CD4-positive, alpha-beta memory T cell (primary cell): ENCODE data around the gene ZBP1. TPM values are rescaled to one million over a fixed set of nuclear protein-coding genes. Genes with fewer than 3 reads are reported as not detected.

ENCODE experiments used
- CTCF ChIA-PET: fragments of 350-600 bp; sonication (Branson Sonifier 250); formaldehyde crosslinking; loops from one replicate; lab custom pipeline; 2021; ENCODE audit warnings: inconsistent platforms; ENCODE audit not compliant: partially characterized antibody; lab: Charles Lee
- POLR2A ChIA-PET: fragments of 350-600 bp; sonication (Branson Sonifier 250); formaldehyde crosslinking; loops from one replicate; lab custom pipeline; 2021; ENCODE audit not compliant: partially characterized antibody; lab: Charles Lee
- DNase-seq, 5 donors: peaks; one replicate each; pipeline versions ENCODE4 v3.0.0 to v3.0.0-alpha.2; 2020 to 2022; ENCODE audit warnings: mixed read lengths in 1 of 5
- H3K27ac ChIP-seq: one replicate; pipeline ENCODE4 v1.7.0; 2013; ENCODE audit warnings: low read depth, low read length
- H3K27me3 ChIP-seq: 2 replicates; pipeline ENCODE4 v1.7.0; 2013; ENCODE audit warnings: mild to moderate bottlenecking, low read length, moderate library complexity; ENCODE audit not compliant: insufficient read depth
- H3K36me3 ChIP-seq: 2 replicates; pipeline ENCODE4 v1.7.0; 2013; ENCODE audit warnings: mild to moderate bottlenecking, low read length, moderate library complexity; ENCODE audit not compliant: insufficient read depth
- H3K4me1 ChIP-seq: 2 replicates; pipeline ENCODE4 v1.7.0; 2013; ENCODE audit warnings: mild to moderate bottlenecking, low read length, moderate library complexity; ENCODE audit not compliant: insufficient read depth
- H3K4me3 ChIP-seq, 2 donors: one replicate each; pipeline ENCODE4 v1.7.0; 2013; ENCODE audit warnings: low read length in 2 of 2, mild to moderate bottlenecking in 1 of 2
- H3K9me3 ChIP-seq, 2 donors: one replicate each; pipeline ENCODE4 v1.7.0; 2013; ENCODE audit warnings: low read length in 2 of 2, control low read depth in 1 of 2; ENCODE audit not compliant: control insufficient read depth in 1 of 2
- H3K27ac Mint-ChIP-seq, 7 donors: one replicate each; pipeline ENCODE4 v1.8.0; 2020 to 2021; ENCODE audit warnings: mixed read lengths in 7 of 7, mild to moderate bottlenecking in 6 of 7, inconsistent platforms in 3 of 7, moderate library complexity in 3 of 7
- H3K27me3 Mint-ChIP-seq, 2 donors: one replicate each; pipeline ENCODE4 v1.8.0; 2020 to 2021; ENCODE audit warnings: mixed read lengths in 2 of 2
- H3K36me3 Mint-ChIP-seq, 2 donors: one replicate each; pipeline ENCODE4 v1.8.0; 2020 to 2021; ENCODE audit warnings: mixed read lengths in 2 of 2, inconsistent platforms in 1 of 2, mild to moderate bottlenecking in 1 of 2
- H3K4me1 Mint-ChIP-seq, 4 donors: one replicate each; pipeline ENCODE4 v1.8.0; 2020 to 2021; ENCODE audit warnings: mixed read lengths in 4 of 4, mild to moderate bottlenecking in 1 of 4
- H3K4me3 Mint-ChIP-seq, 8 donors: one replicate each; pipeline ENCODE4 v1.8.0; 2020 to 2021; ENCODE audit warnings: mixed read lengths in 8 of 8, mild to moderate bottlenecking in 7 of 8, moderate library complexity in 6 of 8, inconsistent platforms in 3 of 8
- H3K9me3 Mint-ChIP-seq, 8 donors: one replicate each; pipeline ENCODE4 v1.8.0; 2020 to 2021; ENCODE audit warnings: mixed read lengths in 8 of 8, mild to moderate bottlenecking in 5 of 8, inconsistent platforms in 3 of 8, moderate library complexity in 1 of 8
- intact Hi-C: fragments of 100-400 bp; cut with micrococcal nuclease; formaldehyde crosslinking; loops from one replicate; pipeline ENCODE4 v1.15.1; 2023
- polyA plus RNA-seq, 2 donors: library from polyadenylated mRNA; unstranded; fragments of 300-500 nt; fragmentation: Illumina TruSeq; gene quantifications; one replicate each; pipeline ENCODE4 v1.2.3, GENCODE V29; 2021
- total RNA-seq, 2 experiments: library from RNA; stranded (reverse); gene quantifications; one replicate each; pipeline ENCODE4 v1.2.3, GENCODE V29; 2021

The ZBP1 gene
- total and polyA plus RNA-seq, 4 experiments from 2014 or later = 11.7 to 25.2 (median 19.8) TPM

DNA sequence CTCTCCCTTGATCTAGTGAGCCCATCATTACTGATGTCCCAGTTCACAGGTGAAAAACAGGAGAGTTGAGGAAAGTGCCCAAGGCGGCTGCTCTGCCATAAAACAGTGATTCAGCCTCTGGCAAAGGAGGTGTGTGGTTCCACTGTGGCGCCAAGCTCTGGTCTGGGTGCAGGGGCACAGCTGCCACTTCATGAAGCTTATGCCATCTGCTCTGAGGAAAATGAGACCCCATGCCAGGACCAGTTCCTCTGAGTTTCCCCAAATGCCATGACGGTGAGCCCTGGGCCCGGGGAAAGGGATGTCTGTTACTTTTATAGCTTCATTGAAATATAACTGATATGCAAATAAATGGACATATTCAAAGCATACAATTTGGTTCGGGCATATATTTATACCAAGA is 33.7 kb upstream of the ZBP1 start:
- Mint-ChIP-seq H3K4me3 (no peak overlapping the region), H3K4me1 (peaks cover 13 to 28% (median 19%) of the 10 kb centered on the region in 4 donors), H3K27ac (no peak overlapping the region), H3K36me3 (no peaks in the 10 kb centered on the region), H3K9me3 (no peaks in the 10 kb centered on the region), H3K27me3 (peaks cover 0 to 3% of the 10 kb centered on the region in 2 donors)
- DNase-seq = no peak
- ChIA-PET CTCF (interaction anchor here (0.8 to 4.6 kb wide), 14 partner anchors 13 to 525 kb away, joined by 3 to 42 read pairs (median 6); partner anchors contain the start of gene ZBP1), POLR2A (interaction anchor here (1.2 kb wide), 2 partner anchors 26 to 34 kb away, joined by 4 to 9 read pairs; partner anchors contain the start of gene ZBP1)
- H3K36me3 ChIP-seq = no peaks in the 10 kb centered on the region
- H3K27ac ChIP-seq = no peak overlapping the region
- H3K27me3 ChIP-seq = no peaks in the 10 kb centered on the region
- H3K4me3 ChIP-seq = no peak overlapping the region
- H3K9me3 ChIP-seq = no peaks in the 10 kb centered on the region
- intact Hi-C loops = loop anchor here (1.0 to 2.0 kb wide), 3 partner anchors 31 to 555 kb away; no protein-coding TSS in a partner anchor
- peaks cover 17% of the 10 kb centered on the region for H3K4me1 ChIP-seq

DNA sequence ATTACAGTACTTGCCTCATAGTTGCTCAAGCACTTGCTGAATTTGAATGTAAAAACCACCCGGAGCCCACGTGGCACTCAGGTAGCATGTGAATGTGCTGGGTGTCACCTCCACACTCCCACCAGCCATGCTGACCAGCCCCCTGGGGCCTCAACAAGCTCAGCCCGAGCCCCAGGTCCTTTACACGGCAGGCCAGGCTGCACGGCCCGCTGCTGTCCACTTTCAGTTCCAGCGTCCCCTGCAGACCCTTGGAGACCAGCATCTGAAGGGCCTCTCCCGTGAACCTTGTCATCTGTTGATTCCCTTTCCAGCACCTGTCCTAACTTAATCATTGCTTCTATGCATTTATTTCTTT is 33.3 kb upstream of the ZBP1 start:
- Histone ChIP-seq H3K4me1 (peaks cover 15% of the 10 kb centered on the region), H3K9me3 (no peaks in the 10 kb centered on the region), H3K27me3 (no peaks in the 10 kb centered on the region), H3K27ac (no peak overlapping the region), H3K4me3 (no peak overlapping the region), H3K36me3 (no peaks in the 10 kb centered on the region)
- H3K4me3 Mint-ChIP-seq = no peak overlapping the region
- ChIA-PET CTCF (interaction anchor here (0.8 to 4.6 kb wide), 13 partner anchors 12 to 526 kb away, joined by 3 to 42 read pairs (median 8); partner anchors contain the start of gene ZBP1), POLR2A (interaction anchor here (1.2 to 1.6 kb wide), 3 partner anchors 24 to 34 kb away, joined by 4 to 9 read pairs (median 5); partner anchors contain the start of gene ZBP1)
- no peaks in the 10 kb centered on the region for H3K9me3 Mint-ChIP-seq
- intact Hi-C loops = no loop called here
- H3K27ac Mint-ChIP-seq = no peak overlapping the region
- peaks cover 13 to 24% (median 18%) of the 10 kb centered on the region in 4 donors for H3K4me1 Mint-ChIP-seq
- H3K27me3 Mint-ChIP-seq = peaks cover 0 to 3% of the 10 kb centered on the region in 2 donors
- DNase-seq = no peak
- no peaks in the 10 kb centered on the region for H3K36me3 Mint-ChIP-seq

DNA sequence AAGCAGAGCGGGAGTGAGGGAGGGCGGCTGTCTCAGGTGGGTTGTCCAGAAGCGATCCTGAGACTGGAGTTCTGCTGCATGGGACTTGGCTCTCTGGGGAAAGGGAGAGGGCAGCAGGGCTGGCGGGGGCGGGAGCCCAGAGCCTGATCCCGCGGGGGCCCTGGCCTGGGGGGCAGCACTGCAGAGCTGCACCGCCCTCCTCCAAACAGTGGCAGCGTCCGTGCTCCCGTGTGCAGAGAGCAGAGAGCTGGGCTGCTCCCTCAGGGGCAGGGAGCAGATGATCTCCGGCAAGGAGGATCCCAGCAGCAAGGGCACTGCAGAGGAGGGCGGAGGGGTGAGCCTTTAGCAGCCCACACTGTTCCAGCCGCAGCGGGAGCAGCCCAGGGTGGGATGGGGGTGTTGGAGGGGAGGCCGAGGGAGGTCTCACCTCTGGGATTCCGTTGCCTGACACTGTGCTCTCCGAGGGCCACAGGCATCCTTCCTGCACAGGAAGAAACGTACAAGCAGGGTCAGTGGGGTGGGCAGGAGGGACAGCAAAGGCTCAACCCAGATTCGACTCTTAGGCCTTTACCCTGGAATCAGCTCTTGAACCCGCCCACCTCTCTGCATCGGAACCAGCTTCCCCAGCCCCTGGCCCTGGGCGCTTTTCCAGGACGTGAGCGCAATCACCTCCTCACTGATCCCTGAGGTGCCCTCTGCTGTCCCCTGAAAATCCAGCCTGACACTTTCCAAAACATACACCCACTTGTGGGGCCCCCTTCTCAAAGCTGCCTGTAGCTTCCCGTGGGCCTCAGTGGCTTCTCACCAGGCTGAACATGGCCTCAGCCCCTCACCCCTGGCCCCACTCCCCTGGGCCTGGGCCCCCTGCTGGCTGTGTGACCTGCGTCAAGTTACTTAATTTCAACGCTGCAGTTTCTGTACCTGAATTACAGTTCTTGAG is 32.6 kb upstream of the ZBP1 start:
- Mint-ChIP-seq H3K36me3 (no peaks in the 10 kb centered on the region), H3K27ac (no peak overlapping the region), H3K9me3 (no peaks in the 10 kb centered on the region), H3K4me1 (peaks cover 7 to 18% (median 12%) of the 10 kb centered on the region in 4 donors), H3K27me3 (peaks cover 0 to 3% of the 10 kb centered on the region in 2 donors), H3K4me3 (no peak overlapping the region)
- Histone ChIP-seq H3K4me1 (peaks cover 9% of the 10 kb centered on the region), H3K27me3 (no peaks in the 10 kb centered on the region), H3K4me3 (no peak overlapping the region), H3K9me3 (no peaks in the 10 kb centered on the region), H3K27ac (no peak overlapping the region), H3K36me3 (no peaks in the 10 kb centered on the region)
- CTCF ChIA-PET = interaction anchor here (1.1 to 4.6 kb wide), 9 partner anchors 24 to 526 kb away, joined by 3 to 42 read pairs (median 18); partner anchors contain the start of gene ZBP1
- POLR2A ChIA-PET = interaction anchor here (1.6 kb wide), 1 partner anchor 23 kb away, joined by 5 read pairs; no protein-coding TSS in a partner anchor
- no peak for DNase-seq
- intact Hi-C loops = no loop called here

DNA sequence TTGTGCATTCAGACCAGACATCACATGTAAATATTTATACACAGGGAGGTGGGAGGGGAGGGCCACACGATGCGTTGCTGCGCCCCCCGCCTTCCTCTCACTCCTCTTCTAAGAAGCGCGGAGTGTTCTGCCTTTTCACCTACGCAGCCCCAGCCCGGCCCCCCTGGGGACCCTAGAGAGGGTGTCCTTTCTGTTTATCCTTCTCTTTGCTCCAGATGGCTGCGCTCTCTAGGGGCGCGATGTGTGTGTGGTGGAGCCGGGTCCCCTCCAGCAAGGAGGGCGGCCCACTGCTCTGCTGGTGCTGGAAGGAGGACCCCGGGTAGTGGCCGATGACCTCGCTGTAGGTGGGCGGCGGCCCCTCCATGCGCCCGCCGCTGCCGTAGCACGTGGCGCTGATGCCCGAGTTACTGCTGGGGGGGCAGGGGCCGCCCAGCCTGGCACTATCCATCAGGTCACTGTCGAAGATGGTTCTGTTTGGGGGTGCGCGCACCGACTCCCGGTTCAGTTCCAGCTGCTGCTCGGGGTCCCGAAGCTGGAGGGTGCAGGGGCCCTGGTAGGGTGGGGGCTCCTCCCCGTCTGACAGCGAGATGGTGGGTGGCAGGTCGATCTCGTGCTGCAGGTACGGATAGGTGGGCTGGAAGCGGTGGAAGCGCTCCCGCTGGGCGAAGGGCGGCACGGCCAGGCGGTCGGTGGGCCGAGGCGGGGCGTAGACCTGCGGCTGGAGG is 31.8 kb upstream of the ZBP1 start:
- intact Hi-C loops = no loop called here
- no peak for DNase-seq
- Mint-ChIP-seq H3K4me3 (no peak overlapping the region), H3K27me3 (peaks cover 0 to 3% of the 10 kb centered on the region in 2 donors), H3K9me3 (no peaks in the 10 kb centered on the region), H3K4me1 (peaks cover 5 to 10% (median 6%) of the 10 kb centered on the region in 4 donors), H3K27ac (no peak overlapping the region), H3K36me3 (no peaks in the 10 kb centered on the region)
- H3K27me3 ChIP-seq = no peaks in the 10 kb centered on the region
- ChIA-PET POLR2A (interaction anchor here (1.6 kb wide), 1 partner anchor 22 kb away, joined by 5 read pairs; no protein-coding TSS in a partner anchor), CTCF (interaction anchor here (0.7 to 3.6 kb wide), 4 partner anchors 29 to 556 kb away, joined by 4 to 18 read pairs (median 6); no protein-coding TSS in a partner anchor)
- no peak overlapping the region for H3K27ac ChIP-seq
- peaks cover under 1% of the 10 kb centered on the region for H3K4me1 ChIP-seq
- H3K36me3 ChIP-seq = no peaks in the 10 kb centered on the region
- H3K4me3 ChIP-seq = no peak overlapping the region
- H3K9me3 ChIP-seq = no peaks in the 10 kb centered on the region

DNA sequence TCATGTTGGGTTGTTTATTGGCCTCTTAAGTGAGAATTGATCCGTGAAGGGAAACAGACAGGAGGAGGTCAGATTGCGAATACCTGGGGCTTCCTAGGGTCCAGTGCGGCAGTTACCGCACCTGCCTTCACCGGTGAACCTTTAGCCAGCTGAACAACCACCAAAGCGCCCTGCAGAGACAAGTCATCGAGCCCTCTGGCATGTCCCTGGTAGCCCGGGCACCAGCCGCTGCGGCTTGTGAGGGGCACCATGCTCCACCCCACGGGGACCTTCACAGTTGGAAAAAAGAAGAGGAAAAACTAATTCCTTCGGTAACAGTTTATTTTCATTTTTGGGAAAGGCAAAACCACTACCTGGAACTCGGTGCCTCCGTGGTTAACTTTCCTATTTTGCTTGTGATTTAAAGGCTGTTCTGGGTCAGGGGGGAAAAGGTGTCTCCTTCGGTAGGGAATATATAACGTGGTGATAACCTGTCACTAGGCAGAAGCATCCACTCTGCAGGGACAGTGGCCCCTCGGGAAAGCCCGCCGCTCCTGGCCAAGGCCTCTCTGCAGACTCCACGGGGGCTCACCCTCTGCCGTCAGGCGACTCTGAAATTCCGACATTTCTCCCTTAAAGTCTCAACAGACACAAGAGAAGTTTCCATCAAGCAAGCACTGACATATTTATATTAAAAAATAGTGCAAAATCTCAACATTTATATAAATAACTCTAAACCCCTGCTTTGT is 30.7 kb upstream of the ZBP1 start:
- Mint-ChIP-seq H3K4me3 (no peak overlapping the region), H3K36me3 (peaks cover under 1 to 3% of the 10 kb centered on the region in 2 donors), H3K9me3 (peaks cover 0 to 5% (median 2%) of the 10 kb centered on the region in 8 donors), H3K27me3 (peaks cover 0 to 6% of the 10 kb centered on the region in 2 donors), H3K27ac (no peak overlapping the region), H3K4me1 (peaks cover 5 to 9% (median 5%) of the 10 kb centered on the region in 4 donors)
- Histone ChIP-seq H3K27me3 (no peaks in the 10 kb centered on the region), H3K27ac (no peak overlapping the region), H3K36me3 (no peaks in the 10 kb centered on the region), H3K4me1 (no peaks in the 10 kb centered on the region), H3K4me3 (no peak overlapping the region), H3K9me3 (no peaks in the 10 kb centered on the region)
- CTCF ChIA-PET = interaction anchor here (0.7 to 1.0 kb wide), 3 partner anchors 28 to 557 kb away, joined by 4 to 7 read pairs (median 5); no protein-coding TSS in a partner anchor
- intact Hi-C loops = no loop called here
- POLR2A ChIA-PET = interaction anchor here (1.6 kb wide), 1 partner anchor 31 kb away, joined by 4 read pairs; the partner anchor contains the start of gene ZBP1
- DNase-seq = no peak

DNA sequence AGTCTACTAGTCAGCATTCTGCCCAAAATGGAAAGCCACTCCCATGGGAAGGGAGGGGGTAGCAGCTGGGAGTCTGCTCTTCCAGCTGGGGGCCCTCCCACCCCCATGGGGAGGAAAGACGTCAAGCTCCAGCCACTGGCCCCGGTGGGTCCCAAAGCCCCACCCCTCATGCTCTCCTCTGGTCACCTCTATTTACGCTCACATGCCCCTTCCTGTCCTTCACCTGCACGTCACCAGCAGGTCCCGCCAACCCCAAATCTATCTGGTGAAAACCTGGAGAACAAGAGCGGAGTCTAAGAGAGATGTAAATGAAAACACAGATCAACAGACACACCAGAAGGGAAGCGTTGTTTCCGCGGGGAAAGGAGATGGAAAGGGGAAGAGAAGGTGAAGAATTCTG is 30.0 kb upstream of the ZBP1 start:
- ChIA-PET POLR2A (interaction anchor here (0.9 to 1.6 kb wide), 2 partner anchors 28 to 31 kb away, joined by 3 to 4 read pairs; partner anchors contain the start of gene ZBP1), CTCF (no interaction called here)
- H3K27me3 ChIP-seq = no peaks in the 10 kb centered on the region
- Mint-ChIP-seq H3K36me3 (peaks cover 2 to 5% of the 10 kb centered on the region in 2 donors), H3K4me3 (peak overlapping the region in 1 of 8 donors; percentile 0), H3K4me1 (peaks cover 5 to 9% (median 5%) of the 10 kb centered on the region in 4 donors), H3K27me3 (peaks cover 0 to 6% of the 10 kb centered on the region in 2 donors), H3K9me3 (peaks cover 0 to 11% (median 4%) of the 10 kb centered on the region in 8 donors), H3K27ac (no peak overlapping the region)
- no peak overlapping the region for H3K4me3 ChIP-seq
- H3K36me3 ChIP-seq = no peaks in the 10 kb centered on the region
- DNase-seq = no peak
- intact Hi-C loops = no loop called here
- H3K9me3 ChIP-seq = no peaks in the 10 kb centered on the region
- no peak overlapping the region for H3K27ac ChIP-seq
- H3K4me1 ChIP-seq = no peaks in the 10 kb centered on the region
